Activated naive CD8-positive, alpha-beta T cell treated with anti-CD3 and anti-CD28 coated beads, Interleukin-2, amount 10 ng/mL, durations not matched to agents 7 days and 5 days (primary cell): ENCODE results near the gene FNIP2. TPM values are rescaled to one million over a fixed set of nuclear protein-coding genes. Genes with fewer than 3 reads are reported as not detected.
"Not testable (repeated sequence)": the region's sequence is repeated elsewhere in the genome, so short reads cannot be mapped to it uniquely, and the experiment has no call there.

Experiments used
- ATAC-seq: fragments of 150-1000 bp; cut with Tn5 transposase; one replicate; pipeline ENCODE4 v1.10.0; 2021; ENCODE audit warnings: low read depth, moderate library complexity
- POLR2A ChIA-PET: fragments of 350-600 bp; sonication (Branson Sonifier 250); formaldehyde crosslinking; loops from one replicate; lab custom pipeline; 2021; ENCODE audit warnings: antibody characterized with exemption; lab: Charles Lee
- DNase-seq: peaks from one replicate; pipeline ENCODE4 v3.0.0; 2021
- H3K27ac Mint-ChIP-seq: one replicate; pipeline ENCODE4 v1.8.0; 2022; ENCODE audit warnings: mild to moderate bottlenecking, mixed read lengths
- H3K27me3 Mint-ChIP-seq: one replicate; pipeline ENCODE4 v1.8.0; 2022; ENCODE audit warnings: mild to moderate bottlenecking, moderate library complexity, mixed read lengths
- H3K36me3 Mint-ChIP-seq: one replicate; pipeline ENCODE4 v1.8.0; 2021; ENCODE audit warnings: mild to moderate bottlenecking, mixed read lengths
- H3K4me1 Mint-ChIP-seq: one replicate; pipeline ENCODE4 v1.8.0; 2021; ENCODE audit warnings: mixed read lengths
- H3K4me3 Mint-ChIP-seq: one replicate; pipeline ENCODE4 v1.8.0; 2022; ENCODE audit warnings: mild to moderate bottlenecking, moderate library complexity, mixed read lengths
- H3K9me3 Mint-ChIP-seq: one replicate; pipeline ENCODE4 v1.8.0; 2021; ENCODE audit warnings: mixed read lengths
- total RNA-seq, 2 experiments: library from RNA; stranded (reverse); gene quantifications; one replicate each; pipeline ENCODE4 v1.2.3, GENCODE V29; 2021

The FNIP2 gene
- total RNA-seq, 2 experiments from 2014 or later, result 15.3 to 15.7 TPM

DNA sequence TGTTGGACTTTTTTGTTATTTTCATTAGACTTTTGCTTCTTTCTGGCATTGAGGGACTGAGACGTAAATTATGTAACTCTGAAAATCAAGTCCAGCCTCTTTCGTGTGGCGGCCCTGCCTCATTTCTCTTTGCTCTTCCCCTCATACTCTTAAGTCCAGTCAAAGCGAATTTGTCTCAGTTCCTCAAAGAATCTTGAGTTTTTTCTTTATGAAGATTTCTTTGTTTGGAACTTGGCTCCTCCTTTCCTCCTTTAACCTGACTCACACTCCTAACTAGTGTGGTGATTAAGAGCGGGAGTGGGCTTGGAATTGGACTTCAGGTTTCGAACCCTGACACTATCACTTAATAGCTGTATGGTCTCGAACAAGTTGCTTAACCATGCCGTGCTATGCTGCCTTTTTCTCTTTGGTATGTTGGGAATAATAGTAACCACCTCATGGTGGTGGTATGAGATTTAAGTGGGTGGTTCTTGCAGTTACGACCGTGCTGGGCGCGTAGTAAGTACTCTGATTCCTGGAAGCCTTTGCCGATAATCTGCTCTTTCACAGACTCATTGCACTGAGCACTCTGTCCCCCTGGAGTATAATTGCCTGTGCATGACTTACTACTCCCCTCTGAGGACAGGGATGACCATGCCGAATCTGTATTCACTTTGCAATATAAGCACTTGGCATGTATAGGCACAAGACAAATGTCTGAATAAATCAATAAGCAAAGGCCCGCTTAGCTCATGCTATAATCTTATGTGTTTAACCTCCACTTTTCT, 19.1 kb downstream of the FNIP2 start:
- Mint-ChIP-seq H3K27me3 (no peaks in the 10 kb centered on the region), H3K4me1 (peaks cover 13% of the 10 kb centered on the region), H3K27ac (no peak overlapping the region), H3K4me3 (no peak overlapping the region), H3K36me3 (no peaks in the 10 kb centered on the region), H3K9me3 (no peaks in the 10 kb centered on the region)
- POLR2A ChIA-PET, result no interaction called here
- DNase-seq (no peak), ATAC-seq (no peak)

DNA sequence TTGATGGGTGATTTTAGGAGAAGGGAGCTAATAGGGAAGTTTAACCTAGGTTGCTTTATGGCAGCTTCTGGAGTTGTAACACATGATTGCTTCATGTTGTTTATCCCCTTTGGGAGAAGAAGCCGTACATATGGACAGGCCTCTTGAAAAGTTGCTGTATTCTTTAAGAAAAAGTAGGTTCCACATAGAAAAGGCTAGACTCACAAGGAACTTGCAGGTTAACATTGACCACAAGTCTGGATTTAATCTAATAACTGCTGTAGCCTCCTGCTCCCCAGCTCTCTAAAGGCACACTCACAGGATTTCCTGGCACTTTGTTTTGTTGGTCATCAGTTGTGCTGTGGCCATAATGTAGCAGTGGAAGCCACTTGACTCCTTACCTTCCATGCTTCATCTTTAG, 19.7 kb downstream of the FNIP2 start:
- H3K9me3 Mint-ChIP-seq, result no peaks in the 10 kb centered on the region
- H3K4me1 Mint-ChIP-seq, result peaks cover 9% of the 10 kb centered on the region
- H3K27me3 Mint-ChIP-seq, result no peaks in the 10 kb centered on the region
- POLR2A ChIA-PET, result no interaction called here
- ATAC-seq (no peak), DNase-seq (no peak)
- H3K36me3 Mint-ChIP-seq, result no peaks in the 10 kb centered on the region
- no peak overlapping the region for H3K4me3 Mint-ChIP-seq
- no peak overlapping the region for H3K27ac Mint-ChIP-seq

DNA sequence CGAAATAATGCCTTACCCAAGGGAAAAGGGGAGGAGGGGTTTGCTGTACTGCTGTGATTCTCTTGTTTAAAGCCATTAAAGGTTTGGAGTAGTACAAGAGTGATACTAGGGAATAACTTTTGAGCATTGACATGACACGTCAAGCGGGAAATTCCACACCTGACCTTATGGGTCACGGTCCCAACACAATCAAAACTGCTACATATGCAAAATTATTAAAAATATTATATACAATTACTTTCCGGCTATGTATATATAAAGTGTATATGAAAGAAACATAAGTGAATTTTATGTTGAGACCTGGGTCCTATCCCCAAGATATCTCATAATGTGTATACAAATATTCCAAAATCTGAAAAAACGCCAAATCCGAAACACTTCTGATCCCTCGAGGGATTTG, 21.0 kb downstream of the FNIP2 start:
- DNase-seq, result no peak
- Mint-ChIP-seq H3K27me3 (no peaks in the 10 kb centered on the region), H3K27ac (no peak overlapping the region), H3K9me3 (no peaks in the 10 kb centered on the region), H3K36me3 (no peaks in the 10 kb centered on the region), H3K4me1 (peaks cover 5% of the 10 kb centered on the region), H3K4me3 (no peak overlapping the region)
- POLR2A ChIA-PET, result no interaction called here
- no peak for ATAC-seq

DNA sequence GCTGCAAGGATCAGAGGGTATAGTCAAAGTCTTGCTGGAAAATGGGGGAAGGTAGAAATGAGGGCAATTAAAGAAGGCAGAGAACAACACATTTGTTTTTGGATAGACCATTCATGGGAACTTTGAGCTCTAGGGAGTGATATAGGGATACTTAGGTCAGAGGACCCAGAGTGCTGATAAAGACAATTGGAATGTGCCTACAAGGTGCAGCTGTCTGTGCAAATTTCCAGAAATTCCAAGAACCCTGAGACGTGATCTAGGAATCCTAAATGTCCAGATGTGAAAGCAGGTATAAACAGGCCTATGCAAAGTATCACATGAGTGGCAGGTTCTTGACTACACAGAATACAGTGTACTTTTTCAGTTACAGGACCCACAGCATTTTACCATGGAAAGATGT, 24.2 kb downstream of the FNIP2 start:
- ATAC-seq, result no peak
- DNase-seq, result no peak
- POLR2A ChIA-PET, result no interaction called here
- no peaks in the 10 kb centered on the region for H3K27me3 Mint-ChIP-seq
- H3K36me3 Mint-ChIP-seq, result no peaks in the 10 kb centered on the region
- no peak overlapping the region for H3K27ac Mint-ChIP-seq
- H3K4me1 Mint-ChIP-seq, result peaks cover 2% of the 10 kb centered on the region
- no peaks in the 10 kb centered on the region for H3K9me3 Mint-ChIP-seq
- H3K4me3 Mint-ChIP-seq, result no peak overlapping the region

DNA sequence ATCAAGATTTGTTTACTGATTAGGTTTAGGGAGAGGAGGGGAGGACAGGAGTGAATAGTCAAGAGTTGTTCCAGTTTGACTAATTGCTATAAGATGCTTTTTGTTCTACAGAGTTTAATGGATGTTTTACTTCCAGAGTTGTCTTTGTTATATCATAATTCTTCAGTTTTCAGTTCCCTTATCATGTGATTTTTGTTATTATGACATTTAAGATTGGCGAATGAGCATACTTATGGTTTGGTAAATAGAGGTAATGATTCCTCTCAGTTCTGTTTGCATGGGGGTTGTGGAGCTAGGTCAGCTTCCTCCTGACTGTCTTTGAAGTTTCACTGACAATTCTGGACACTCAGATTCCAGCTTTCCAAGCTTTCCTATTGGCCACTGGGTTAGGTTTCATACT, 24.6 kb downstream of the FNIP2 start:
- H3K27me3 Mint-ChIP-seq, H3K4me3 Mint-ChIP-seq, H3K4me1 Mint-ChIP-seq, POLR2A ChIA-PET, H3K9me3 Mint-ChIP-seq, DNase-seq, ATAC-seq, H3K27ac Mint-ChIP-seq, H3K36me3 Mint-ChIP-seq: not testable (repeated sequence)

DNA sequence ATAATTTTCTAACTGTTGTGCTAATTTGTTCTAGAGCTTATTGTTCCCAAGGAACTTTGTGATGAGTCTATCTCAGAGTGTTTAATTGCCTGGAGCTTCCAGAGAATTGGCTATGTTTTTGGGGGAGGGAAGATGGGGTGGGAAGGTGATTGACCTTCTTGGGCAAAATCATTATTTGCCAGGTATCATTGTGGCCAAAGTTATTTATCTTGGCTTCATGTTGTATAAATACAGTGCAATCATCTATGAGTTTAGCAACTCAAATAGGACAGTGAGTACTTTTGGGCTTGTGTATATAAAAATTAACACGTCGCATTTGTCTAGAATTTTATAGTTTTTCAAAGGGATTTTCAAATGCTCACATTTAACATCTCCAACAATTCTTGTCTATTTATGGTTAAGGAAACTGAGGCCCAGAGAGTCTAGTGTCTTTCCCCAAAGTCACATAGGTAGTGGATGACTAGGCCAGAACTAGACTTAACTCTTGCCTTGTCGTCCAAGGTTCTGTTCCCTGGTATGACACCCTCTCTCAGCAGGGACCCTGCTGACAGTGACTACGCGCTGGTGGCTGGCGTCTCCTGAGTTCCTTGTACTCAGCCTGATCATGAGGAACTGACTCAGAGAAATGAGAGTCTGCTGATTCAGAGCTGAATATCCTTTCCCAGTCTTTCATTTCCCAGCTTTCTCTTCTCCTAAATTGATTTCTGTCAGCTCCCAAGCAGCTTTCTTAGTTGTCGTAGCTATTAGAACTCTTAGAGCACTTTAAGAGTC, 27.7 kb downstream of the FNIP2 start:
- DNase-seq (no peak), ATAC-seq (no peak)
- H3K36me3 Mint-ChIP-seq, result no peaks in the 10 kb centered on the region
- H3K4me1 Mint-ChIP-seq, result peaks cover 2% of the 10 kb centered on the region
- H3K4me3 Mint-ChIP-seq, result no peak overlapping the region
- POLR2A ChIA-PET, result no interaction called here
- no peak overlapping the region for H3K27ac Mint-ChIP-seq
- no peaks in the 10 kb centered on the region for H3K9me3 Mint-ChIP-seq
- H3K27me3 Mint-ChIP-seq, result no peaks in the 10 kb centered on the region

DNA sequence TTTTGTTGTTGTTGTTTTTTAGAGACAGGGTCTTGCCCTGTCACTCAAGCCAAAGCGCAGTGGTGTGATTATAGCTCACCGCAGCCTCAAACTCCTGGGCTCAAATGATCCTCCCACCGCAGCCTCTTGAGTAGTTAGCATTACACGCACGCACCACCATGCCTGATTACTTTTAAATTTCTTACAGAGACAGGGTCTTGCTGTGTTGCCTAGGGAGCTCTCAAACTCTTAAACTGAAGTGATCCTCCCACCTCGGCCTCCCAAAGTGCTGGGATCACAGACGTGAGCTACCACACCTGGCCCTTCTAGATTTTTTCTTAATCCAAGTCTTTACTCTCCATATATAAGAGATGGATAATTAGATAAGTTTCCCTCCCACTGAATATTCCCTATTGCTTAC, 29.2 kb downstream of the FNIP2 start:
- DNase-seq, result no peak
- Mint-ChIP-seq H3K4me3 (no peak overlapping the region), H3K9me3 (no peaks in the 10 kb centered on the region), H3K27me3 (no peaks in the 10 kb centered on the region), H3K27ac (no peak overlapping the region), H3K36me3 (peaks cover 1% of the 10 kb centered on the region), H3K4me1 (no peaks in the 10 kb centered on the region)
- POLR2A ChIA-PET, result no interaction called here
- no peak for ATAC-seq

DNA sequence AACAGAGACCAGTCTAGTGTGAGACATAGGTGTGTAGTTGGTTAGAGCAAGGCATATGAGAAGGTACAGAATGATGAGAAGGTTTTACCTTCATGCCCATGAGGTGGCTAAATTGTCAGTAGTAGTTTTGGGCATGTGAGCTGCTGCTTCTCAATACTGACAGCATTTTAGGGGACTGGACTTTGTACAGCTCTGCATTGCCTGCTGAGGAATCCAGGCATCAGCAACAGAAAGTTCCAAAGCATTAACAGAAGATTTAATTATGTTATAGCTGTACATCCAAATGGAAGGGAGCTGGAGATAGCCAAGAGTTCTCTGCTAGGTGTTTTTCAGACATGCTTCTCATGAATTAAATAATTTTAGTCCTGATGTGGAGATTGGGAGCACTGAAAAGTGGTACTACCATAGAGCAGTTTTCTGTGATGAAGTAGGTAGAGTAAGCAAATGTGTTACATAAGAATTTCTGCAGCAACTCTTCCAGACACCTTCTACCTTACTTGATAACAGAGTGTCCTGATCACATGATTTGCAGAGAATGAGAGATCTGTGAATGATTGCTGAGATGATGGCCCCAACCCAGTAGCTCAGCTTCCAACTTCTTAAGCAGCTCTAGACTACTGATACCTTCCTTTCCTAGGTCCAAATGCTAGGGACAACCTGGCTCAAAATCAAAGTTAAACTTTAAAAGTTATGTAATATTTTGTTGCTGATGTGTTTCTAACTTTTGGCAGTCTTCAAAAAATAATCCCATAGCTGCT, 30.4 kb downstream of the FNIP2 start:
- DNase-seq (no peak), ATAC-seq (no peak)
- no peak overlapping the region for H3K27ac Mint-ChIP-seq
- no peak overlapping the region for H3K4me3 Mint-ChIP-seq
- H3K4me1 Mint-ChIP-seq, result no peaks in the 10 kb centered on the region
- POLR2A ChIA-PET, result no interaction called here
- no peaks in the 10 kb centered on the region for H3K9me3 Mint-ChIP-seq
- no peaks in the 10 kb centered on the region for H3K27me3 Mint-ChIP-seq
- H3K36me3 Mint-ChIP-seq, result peaks cover 1% of the 10 kb centered on the region

DNA sequence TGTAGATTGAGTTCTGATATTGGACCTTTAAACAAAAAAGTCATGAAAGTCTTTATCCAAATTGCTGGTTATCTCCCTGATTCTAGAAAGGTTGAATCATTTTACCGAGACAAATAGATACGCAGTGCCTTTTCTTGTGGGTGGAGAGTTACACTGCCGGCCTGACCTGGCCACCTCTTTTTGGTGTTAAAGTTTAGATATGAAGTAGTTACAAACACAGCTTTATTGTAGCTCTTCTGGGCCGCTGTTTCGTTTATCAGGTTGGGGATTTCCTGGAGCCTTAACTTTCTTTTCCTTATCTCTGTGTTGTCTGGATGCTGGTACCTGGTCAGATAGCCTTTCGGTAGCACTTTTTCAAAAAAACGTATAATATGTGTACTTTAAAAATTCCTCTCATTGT, 31.0 kb downstream of the FNIP2 start:
- DNase-seq (no peak), ATAC-seq (no peak)
- H3K4me1 Mint-ChIP-seq, result no peaks in the 10 kb centered on the region
- POLR2A ChIA-PET, result interaction anchor here (0.6 kb wide), 1 partner anchor 74 kb away, joined by 4 read pairs; no protein-coding TSS in a partner anchor
- no peak overlapping the region for H3K27ac Mint-ChIP-seq
- peaks cover 1% of the 10 kb centered on the region for H3K36me3 Mint-ChIP-seq
- H3K4me3 Mint-ChIP-seq, result no peak overlapping the region
- no peaks in the 10 kb centered on the region for H3K27me3 Mint-ChIP-seq
- H3K9me3 Mint-ChIP-seq, result no peaks in the 10 kb centered on the region

DNA sequence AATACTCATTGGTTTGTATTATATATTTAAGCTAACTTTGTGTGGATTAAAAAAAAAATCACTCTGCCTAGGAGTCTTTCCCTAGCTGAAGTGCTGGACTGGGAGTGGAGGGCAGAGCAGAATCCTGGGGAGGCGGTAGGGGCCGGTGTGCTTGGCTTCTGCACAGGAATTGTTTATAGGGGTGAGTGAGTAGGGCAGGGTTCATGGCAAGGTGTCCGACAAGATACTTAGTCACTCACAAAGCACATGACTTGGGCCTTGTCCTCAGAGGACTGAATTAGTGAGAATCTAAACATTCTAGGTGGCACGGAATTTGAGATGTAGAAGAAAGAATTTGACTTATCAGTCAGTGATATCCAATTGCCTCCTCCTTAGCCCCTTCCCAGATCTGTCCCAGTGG, 32.2 kb downstream of the FNIP2 start:
- POLR2A ChIA-PET, result no interaction called here
- Mint-ChIP-seq H3K9me3 (no peaks in the 10 kb centered on the region), H3K27me3 (no peaks in the 10 kb centered on the region), H3K4me1 (peaks cover 2% of the 10 kb centered on the region), H3K4me3 (no peak overlapping the region), H3K36me3 (peaks cover 1% of the 10 kb centered on the region), H3K27ac (no peak overlapping the region)
- DNase-seq (no peak), ATAC-seq (no peak)

DNA sequence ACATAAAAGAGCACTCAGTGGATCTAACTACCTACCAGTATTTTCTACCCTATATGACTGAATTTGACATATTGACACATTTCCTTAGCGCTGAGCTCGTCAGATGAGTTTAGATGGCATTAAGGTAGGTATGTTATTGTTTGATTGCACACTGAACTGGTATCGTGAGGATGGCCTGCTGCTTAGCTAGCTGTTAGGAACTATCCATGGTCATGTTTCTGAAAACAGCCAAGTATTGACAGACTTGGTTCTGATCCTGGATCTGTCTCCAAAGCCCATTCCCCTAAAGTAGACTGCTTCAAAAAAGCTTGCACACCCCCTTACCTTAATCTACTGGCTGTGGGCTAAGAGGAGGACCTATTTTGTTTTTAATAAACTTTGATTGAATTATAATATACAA, 32.9 kb downstream of the FNIP2 start:
- Mint-ChIP-seq H3K36me3 (peaks cover 1% of the 10 kb centered on the region), H3K27ac (no peak overlapping the region), H3K4me1 (peaks cover 2% of the 10 kb centered on the region), H3K9me3 (no peaks in the 10 kb centered on the region), H3K4me3 (no peak overlapping the region), H3K27me3 (no peaks in the 10 kb centered on the region)
- DNase-seq, result no peak
- POLR2A ChIA-PET, result no interaction called here
- no peak for ATAC-seq

DNA sequence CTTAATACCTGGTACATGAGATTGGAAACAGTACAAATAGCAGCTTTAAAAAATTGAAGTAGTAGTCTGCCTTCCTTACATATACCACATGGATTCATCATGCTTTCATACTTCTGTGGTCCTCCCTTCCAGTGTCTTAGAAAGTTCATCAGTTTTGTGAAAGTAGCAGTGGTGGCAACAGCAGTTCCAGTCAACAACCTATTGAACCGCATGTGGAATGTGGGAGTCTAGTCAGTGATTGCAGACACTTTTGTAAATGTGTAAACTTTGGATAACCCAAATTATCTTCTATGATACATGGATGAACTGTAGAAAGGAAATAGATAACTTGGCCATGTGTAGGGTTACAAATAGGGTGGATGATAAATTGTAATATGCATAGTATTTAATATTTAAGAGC, 34.1 kb downstream of the FNIP2 start:
- Mint-ChIP-seq H3K4me1 (peaks cover 2% of the 10 kb centered on the region), H3K27me3 (no peaks in the 10 kb centered on the region), H3K27ac (no peak overlapping the region), H3K36me3 (peaks cover 1% of the 10 kb centered on the region), H3K9me3 (no peaks in the 10 kb centered on the region), H3K4me3 (no peak overlapping the region)
- ATAC-seq (no peak), DNase-seq (no peak)
- POLR2A ChIA-PET, result no interaction called here

DNA sequence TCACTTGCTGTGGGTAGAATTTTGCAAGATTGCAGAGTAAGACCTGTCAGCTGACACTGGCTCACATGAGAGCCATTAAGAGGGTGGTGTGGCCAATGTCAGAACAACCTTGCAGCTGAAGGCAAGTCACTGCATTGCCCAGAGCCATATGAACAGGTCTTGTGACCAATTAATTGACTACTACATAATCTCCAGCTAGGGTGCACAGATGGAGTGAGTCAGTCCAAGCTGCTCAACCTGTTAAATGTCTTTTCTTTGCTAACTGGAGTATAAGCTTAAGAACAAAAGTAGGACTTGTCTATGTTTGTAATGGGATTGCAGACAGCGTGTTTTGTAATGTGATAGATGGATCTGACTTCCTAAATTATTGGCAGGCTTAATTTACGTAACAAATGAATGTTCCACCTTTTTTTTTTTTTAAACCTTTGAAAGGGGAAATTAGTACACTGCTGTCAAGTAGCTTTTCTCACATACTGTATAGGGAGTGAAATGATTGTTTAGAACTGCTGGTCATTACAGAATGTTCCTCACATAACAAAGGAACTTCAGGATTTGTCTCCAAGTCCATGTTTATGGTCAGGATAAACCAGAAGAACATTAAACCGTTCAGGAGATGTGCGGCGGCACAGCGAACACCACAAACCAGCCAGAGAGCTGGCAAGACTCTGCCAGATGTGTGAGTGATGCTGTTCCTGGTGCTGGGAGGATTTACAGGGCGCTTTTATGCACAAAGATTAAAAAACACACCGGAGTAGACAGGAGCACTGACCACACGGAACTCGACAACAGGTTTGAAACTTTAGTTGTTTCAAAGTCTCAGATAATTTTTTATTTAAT, 37.0 kb downstream of the FNIP2 start:
- Mint-ChIP-seq H3K27ac (no peak overlapping the region), H3K4me1 (peaks cover 17% of the 10 kb centered on the region), H3K36me3 (peaks cover 1% of the 10 kb centered on the region), H3K9me3 (no peaks in the 10 kb centered on the region), H3K4me3 (no peak overlapping the region), H3K27me3 (no peaks in the 10 kb centered on the region)
- no peak for DNase-seq
- ATAC-seq, result no peak
- POLR2A ChIA-PET, result no interaction called here
